H1 (cell line): ENCODE measurements around the gene VDR.

Source experiments
- CEBPB ChIP-seq: IDR thresholded peaks from 2 replicates; pipeline ENCODE4 v1.6.1; 2012; ENCODE audit warnings: low read depth, low read length
- CHD2 ChIP-seq: IDR thresholded peaks from 2 replicates; pipeline ENCODE4 v1.6.1; 2012; ENCODE audit warnings: low read length, improper control_type of control experiment
- CREB1 ChIP-seq: IDR thresholded peaks from 2 replicates; pipeline ENCODE4 v1.6.1; 2012; ENCODE audit warnings: inconsistent platforms
- EZH2 ChIP-seq: fragments of 200-600 bp; sonication (generic); IDR thresholded peaks from 2 replicates; pipeline ENCODE4 v1.7.1; 2012; ENCODE audit warnings: low read depth, mild to moderate bottlenecking, moderate library complexity, low read length, inconsistent platforms; ENCODE audit not compliant: severe bottlenecking
- HDAC2 ChIP-seq, 2 experiments: fragments of 300-600 bp in 1 of 2; sonication (generic) in 1 of 2; IDR thresholded peaks; 2 replicates each; pipeline ENCODE4 v1.6.1; 2011 to 2012; ENCODE audit warnings: low read depth in 2 of 2, low read length in 2 of 2, mild to moderate bottlenecking in 2 of 2, moderate library complexity in 2 of 2, borderline replicate concordance in 1 of 2, inconsistent platforms in 1 of 2
- MAFK ChIP-seq: IDR thresholded peaks from 2 replicates; pipeline ENCODE4 v1.6.1; 2012; ENCODE audit warnings: low read depth, mild to moderate bottlenecking, improper control_type of control experiment, low read length
- POLR2A ChIP-seq, 2 experiments: IDR thresholded peaks; 1 replicate in 1 of 2; 2 replicates in 1 of 2; pipeline ENCODE4 v1.6.1; 2011; ENCODE audit warnings: low read depth in 2 of 2, low read length in 2 of 2, mild to moderate bottlenecking in 2 of 2; ENCODE audit errors: control extremely low read depth in 1 of 2
- RAD21 ChIP-seq, 2 experiments: IDR thresholded peaks in 1 of 2; conservative IDR thresholded peaks in 1 of 2; 2 replicates each; pipeline ENCODE4 v1.6.1; 2011; ENCODE audit warnings: low read depth in 2 of 2, low read length in 2 of 2, improper control_type of control experiment in 1 of 2, inconsistent platforms in 1 of 2, mild to moderate bottlenecking in 1 of 2, moderate library complexity in 1 of 2
- SRF ChIP-seq: IDR thresholded peaks from 2 replicates; pipeline ENCODE4 v1.6.1; 2011; ENCODE audit warnings: mild to moderate bottlenecking, low read depth, low read length, moderate library complexity
- TAF1 ChIP-seq: IDR thresholded peaks from 2 replicates; pipeline ENCODE4 v1.6.1; 2011; ENCODE audit warnings: mild to moderate bottlenecking, low read depth, low read length
- YY1 ChIP-seq: IDR thresholded peaks from 2 replicates; pipeline ENCODE4 v1.6.1; 2011; ENCODE audit warnings: low read depth, mild to moderate bottlenecking, low read length
- TF ChIP-seq, protein P1 (sequence below), 3 experiments: IDR thresholded peaks; 1 replicate in 2 of 3; 2 replicates in 1 of 3; pipeline versions ENCODE4 v1.5.1 to v1.6.1; 2011; ENCODE audit warnings: low read length in 3 of 3, mild to moderate bottlenecking in 3 of 3, inconsistent platforms in 2 of 3, low read depth in 1 of 3, moderate library complexity in 1 of 3; ENCODE audit not compliant: insufficient read depth in 1 of 3; ENCODE audit errors: control extremely low read depth in 1 of 3
- TF ChIP-seq, protein P2 (sequence below): fragments of 300-600 bp; sonication (generic); IDR thresholded peaks from 2 replicates; pipeline ENCODE4 v1.7.1; 2012; ENCODE audit warnings: low read length, moderate library complexity, mild to moderate bottlenecking, inconsistent platforms; ENCODE audit not compliant: insufficient replicate concordance

DNA sequence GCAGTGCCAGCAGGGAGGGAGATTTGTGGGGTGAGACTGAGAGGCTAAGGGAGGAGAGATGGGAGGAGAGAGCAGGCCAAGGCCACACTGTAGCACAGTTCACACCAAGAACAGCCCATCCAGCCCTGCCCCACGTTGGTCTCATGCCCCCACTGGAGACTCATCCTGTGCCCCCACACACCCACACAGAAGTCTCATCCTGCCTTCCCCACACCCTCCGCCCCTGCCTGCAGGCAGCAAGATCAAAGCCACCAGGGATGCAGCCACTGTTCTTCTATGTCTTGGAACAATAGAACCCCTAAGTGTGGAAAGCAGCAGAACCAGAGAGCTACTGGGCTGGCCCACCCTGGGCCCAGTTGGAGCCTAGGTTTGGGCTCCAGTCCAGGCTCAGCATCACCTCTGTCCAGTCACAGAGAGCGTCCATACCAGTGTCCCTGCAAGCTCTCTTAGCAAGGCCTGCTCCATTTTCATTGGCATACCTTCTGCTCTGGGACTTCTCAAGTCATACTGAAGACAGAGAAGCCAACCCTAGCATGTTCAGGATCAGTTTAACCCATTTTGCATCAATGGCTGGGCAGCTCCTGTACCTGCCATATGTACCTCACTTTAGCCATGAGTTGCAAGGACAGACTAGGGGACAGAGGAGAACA lies 53.4 kb downstream of the VDR start:
- TF ChIP-seq POLR2A (IDR thresholded peaks at IDR 0.05; ENCODE audit: control extremely low read depth in 1 of 2, low read depth in 2 of 2, low read length in 2 of 2) = no peak
- TF ChIP-seq CHD2 = no peak
- TF ChIP-seq, protein P1, sequence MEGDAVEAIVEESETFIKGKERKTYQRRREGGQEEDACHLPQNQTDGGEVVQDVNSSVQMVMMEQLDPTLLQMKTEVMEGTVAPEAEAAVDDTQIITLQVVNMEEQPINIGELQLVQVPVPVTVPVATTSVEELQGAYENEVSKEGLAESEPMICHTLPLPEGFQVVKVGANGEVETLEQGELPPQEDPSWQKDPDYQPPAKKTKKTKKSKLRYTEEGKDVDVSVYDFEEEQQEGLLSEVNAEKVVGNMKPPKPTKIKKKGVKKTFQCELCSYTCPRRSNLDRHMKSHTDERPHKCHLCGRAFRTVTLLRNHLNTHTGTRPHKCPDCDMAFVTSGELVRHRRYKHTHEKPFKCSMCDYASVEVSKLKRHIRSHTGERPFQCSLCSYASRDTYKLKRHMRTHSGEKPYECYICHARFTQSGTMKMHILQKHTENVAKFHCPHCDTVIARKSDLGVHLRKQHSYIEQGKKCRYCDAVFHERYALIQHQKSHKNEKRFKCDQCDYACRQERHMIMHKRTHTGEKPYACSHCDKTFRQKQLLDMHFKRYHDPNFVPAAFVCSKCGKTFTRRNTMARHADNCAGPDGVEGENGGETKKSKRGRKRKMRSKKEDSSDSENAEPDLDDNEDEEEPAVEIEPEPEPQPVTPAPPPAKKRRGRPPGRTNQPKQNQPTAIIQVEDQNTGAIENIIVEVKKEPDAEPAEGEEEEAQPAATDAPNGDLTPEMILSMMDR (IDR thresholded peaks at IDR 0.05; ENCODE audit: control extremely low read depth in 1 of 3, insufficient read depth in 1 of 3, low read depth in 1 of 3, low read length in 3 of 3) = no peak
- no peak for TF ChIP-seq TAF1
- TF ChIP-seq, protein P2, sequence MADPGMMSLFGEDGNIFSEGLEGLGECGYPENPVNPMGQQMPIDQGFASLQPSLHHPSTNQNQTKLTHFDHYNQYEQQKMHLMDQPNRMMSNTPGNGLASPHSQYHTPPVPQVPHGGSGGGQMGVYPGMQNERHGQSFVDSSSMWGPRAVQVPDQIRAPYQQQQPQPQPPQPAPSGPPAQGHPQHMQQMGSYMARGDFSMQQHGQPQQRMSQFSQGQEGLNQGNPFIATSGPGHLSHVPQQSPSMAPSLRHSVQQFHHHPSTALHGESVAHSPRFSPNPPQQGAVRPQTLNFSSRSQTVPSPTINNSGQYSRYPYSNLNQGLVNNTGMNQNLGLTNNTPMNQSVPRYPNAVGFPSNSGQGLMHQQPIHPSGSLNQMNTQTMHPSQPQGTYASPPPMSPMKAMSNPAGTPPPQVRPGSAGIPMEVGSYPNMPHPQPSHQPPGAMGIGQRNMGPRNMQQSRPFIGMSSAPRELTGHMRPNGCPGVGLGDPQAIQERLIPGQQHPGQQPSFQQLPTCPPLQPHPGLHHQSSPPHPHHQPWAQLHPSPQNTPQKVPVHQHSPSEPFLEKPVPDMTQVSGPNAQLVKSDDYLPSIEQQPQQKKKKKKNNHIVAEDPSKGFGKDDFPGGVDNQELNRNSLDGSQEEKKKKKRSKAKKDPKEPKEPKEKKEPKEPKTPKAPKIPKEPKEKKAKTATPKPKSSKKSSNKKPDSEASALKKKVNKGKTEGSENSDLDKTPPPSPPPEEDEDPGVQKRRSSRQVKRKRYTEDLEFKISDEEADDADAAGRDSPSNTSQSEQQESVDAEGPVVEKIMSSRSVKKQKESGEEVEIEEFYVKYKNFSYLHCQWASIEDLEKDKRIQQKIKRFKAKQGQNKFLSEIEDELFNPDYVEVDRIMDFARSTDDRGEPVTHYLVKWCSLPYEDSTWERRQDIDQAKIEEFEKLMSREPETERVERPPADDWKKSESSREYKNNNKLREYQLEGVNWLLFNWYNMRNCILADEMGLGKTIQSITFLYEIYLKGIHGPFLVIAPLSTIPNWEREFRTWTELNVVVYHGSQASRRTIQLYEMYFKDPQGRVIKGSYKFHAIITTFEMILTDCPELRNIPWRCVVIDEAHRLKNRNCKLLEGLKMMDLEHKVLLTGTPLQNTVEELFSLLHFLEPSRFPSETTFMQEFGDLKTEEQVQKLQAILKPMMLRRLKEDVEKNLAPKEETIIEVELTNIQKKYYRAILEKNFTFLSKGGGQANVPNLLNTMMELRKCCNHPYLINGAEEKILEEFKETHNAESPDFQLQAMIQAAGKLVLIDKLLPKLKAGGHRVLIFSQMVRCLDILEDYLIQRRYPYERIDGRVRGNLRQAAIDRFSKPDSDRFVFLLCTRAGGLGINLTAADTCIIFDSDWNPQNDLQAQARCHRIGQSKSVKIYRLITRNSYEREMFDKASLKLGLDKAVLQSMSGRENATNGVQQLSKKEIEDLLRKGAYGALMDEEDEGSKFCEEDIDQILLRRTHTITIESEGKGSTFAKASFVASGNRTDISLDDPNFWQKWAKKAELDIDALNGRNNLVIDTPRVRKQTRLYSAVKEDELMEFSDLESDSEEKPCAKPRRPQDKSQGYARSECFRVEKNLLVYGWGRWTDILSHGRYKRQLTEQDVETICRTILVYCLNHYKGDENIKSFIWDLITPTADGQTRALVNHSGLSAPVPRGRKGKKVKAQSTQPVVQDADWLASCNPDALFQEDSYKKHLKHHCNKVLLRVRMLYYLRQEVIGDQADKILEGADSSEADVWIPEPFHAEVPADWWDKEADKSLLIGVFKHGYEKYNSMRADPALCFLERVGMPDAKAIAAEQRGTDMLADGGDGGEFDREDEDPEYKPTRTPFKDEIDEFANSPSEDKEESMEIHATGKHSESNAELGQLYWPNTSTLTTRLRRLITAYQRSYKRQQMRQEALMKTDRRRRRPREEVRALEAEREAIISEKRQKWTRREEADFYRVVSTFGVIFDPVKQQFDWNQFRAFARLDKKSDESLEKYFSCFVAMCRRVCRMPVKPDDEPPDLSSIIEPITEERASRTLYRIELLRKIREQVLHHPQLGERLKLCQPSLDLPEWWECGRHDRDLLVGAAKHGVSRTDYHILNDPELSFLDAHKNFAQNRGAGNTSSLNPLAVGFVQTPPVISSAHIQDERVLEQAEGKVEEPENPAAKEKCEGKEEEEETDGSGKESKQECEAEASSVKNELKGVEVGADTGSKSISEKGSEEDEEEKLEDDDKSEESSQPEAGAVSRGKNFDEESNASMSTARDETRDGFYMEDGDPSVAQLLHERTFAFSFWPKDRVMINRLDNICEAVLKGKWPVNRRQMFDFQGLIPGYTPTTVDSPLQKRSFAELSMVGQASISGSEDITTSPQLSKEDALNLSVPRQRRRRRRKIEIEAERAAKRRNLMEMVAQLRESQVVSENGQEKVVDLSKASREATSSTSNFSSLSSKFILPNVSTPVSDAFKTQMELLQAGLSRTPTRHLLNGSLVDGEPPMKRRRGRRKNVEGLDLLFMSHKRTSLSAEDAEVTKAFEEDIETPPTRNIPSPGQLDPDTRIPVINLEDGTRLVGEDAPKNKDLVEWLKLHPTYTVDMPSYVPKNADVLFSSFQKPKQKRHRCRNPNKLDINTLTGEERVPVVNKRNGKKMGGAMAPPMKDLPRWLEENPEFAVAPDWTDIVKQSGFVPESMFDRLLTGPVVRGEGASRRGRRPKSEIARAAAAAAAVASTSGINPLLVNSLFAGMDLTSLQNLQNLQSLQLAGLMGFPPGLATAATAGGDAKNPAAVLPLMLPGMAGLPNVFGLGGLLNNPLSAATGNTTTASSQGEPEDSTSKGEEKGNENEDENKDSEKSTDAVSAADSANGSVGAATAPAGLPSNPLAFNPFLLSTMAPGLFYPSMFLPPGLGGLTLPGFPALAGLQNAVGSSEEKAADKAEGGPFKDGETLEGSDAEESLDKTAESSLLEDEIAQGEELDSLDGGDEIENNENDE = no peak
- no peak for TF ChIP-seq YY1
- no peak for TF ChIP-seq SRF
- no peak for TF ChIP-seq HDAC2 (IDR thresholded peaks at IDR 0.05; ENCODE audit: borderline replicate concordance in 1 of 2, low read depth in 2 of 2, low read length in 2 of 2)
- TF ChIP-seq EZH2 = no peak
- no peak for TF ChIP-seq MAFK
- TF ChIP-seq RAD21 (IDR thresholded peaks at IDR 0.05 in 1 of 2, conservative IDR thresholded peaks at IDR 0.05 in 1 of 2; ENCODE audit: low read depth in 2 of 2, low read length in 2 of 2) = no peak
- TF ChIP-seq CEBPB = no peak
- no peak for TF ChIP-seq CREB1
